GM19023 (cell line): Measurements from ENCODE around the gene MYO1D.
"Not testable (repeated sequence)": the region's sequence is repeated elsewhere in the genome, so short reads cannot be mapped to it uniquely, and the experiment has no call there.

Experiments used
- ATAC-seq: cut with Tn5 transposase; IDR thresholded peaks from one replicate; pipeline ENCODE4 v1.9.1; 2021; ENCODE audit warnings: mild to moderate bottlenecking, moderate library complexity; ENCODE audit not compliant: unreplicated experiment

Gene MYO1D

GRCh38 chr17:32552280-32552679 lies 324.6 kb downstream of the MYO1D start:
- no peak for ATAC-seq

GRCh38 chr17:32551186-32551955 lies 325.6 kb downstream of the MYO1D start:
- ATAC-seq = peak; percentile 50

GRCh38 chr17:32549559-32549958 lies 327.4 kb downstream of the MYO1D start:
- no peak for ATAC-seq

GRCh38 chr17:32546031-32546444 lies 330.9 kb downstream of the MYO1D start:
- ATAC-seq = no peak

GRCh38 chr17:32542186-32542585 lies 334.7 kb downstream of the MYO1D start:
- no peak for ATAC-seq

- ATAC-seq = no peak
Observed at GRCh38 chr17:32541640-32542039, 335.3 kb downstream of the MYO1D start.

GRCh38 chr17:32536736-32537643 lies 339.9 kb downstream of the MYO1D start:
- no peak for ATAC-seq

GRCh38 chr17:32533296-32533695 lies 343.6 kb downstream of the MYO1D start:
- no peak for ATAC-seq

GRCh38 chr17:32529604-32530003 lies 347.3 kb downstream of the MYO1D start:
- ATAC-seq = no peak

- no peak for ATAC-seq
Observed at GRCh38 chr17:32528825-32529224, 348.1 kb downstream of the MYO1D start.

GRCh38 chr17:32527146-32527545 lies 349.8 kb downstream of the MYO1D start:
- no peak for ATAC-seq

- ATAC-seq = no peak
Observed at GRCh38 chr17:32525122-32525521, 351.8 kb downstream of the MYO1D start.

- not testable (repeated sequence) for ATAC-seq
Observed at GRCh38 chr17:32524553-32524880, 352.4 kb downstream of the MYO1D start.

- ATAC-seq = peak; percentile 44
Observed at GRCh38 chr17:32523827-32524552, 352.9 kb downstream of the MYO1D start.

- ATAC-seq = peak; percentile 62
Observed at GRCh38 chr17:32523017-32523680, 353.8 kb downstream of the MYO1D start.

GRCh38 chr17:32520737-32521404 lies 356.1 kb downstream of the MYO1D start:
- no peak for ATAC-seq

GRCh38 chr17:32520104-32520701 lies 356.7 kb downstream of the MYO1D start:
- no peak for ATAC-seq

GRCh38 chr17:32519228-32520103 lies 357.5 kb downstream of the MYO1D start:
- ATAC-seq = no peak

- no peak for ATAC-seq
Observed at GRCh38 chr17:32518646-32519227, 358.2 kb downstream of the MYO1D start.
